NCI-H510A treated with DMSO at 0.1 percent for 48 hours (cell line): ENCODE measurements around the gene FAM169A.
"Not testable (repeated sequence)": the region's sequence is repeated elsewhere in the genome, so short reads cannot be mapped to it uniquely, and the experiment has no call there.

ENCODE experiments used
- DNase-seq: peaks from one replicate; lab custom pipeline; 2025; lab: John Stamatoyannopoulos, UW

FAM169A gene

DNA sequence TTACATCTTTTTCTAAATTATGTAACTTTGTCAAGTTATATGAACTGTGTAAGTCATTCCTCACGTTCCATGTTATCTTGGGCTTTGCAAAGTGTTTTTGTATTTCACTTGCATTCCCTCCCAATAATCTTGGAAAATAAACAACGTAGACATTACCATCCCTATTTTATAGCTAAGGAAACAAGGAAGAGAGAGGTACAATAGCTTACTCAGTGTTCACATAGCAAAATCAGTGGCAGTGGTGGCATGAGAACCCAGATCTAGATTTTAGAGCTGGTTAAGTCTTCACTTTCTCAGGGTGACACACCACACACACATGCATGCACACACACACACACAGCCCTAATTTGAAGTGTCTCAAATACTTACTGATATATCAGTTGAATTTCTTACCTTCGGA, 65.0 kb downstream of the FAM169A start:
- no peak for DNase-seq

DNA sequence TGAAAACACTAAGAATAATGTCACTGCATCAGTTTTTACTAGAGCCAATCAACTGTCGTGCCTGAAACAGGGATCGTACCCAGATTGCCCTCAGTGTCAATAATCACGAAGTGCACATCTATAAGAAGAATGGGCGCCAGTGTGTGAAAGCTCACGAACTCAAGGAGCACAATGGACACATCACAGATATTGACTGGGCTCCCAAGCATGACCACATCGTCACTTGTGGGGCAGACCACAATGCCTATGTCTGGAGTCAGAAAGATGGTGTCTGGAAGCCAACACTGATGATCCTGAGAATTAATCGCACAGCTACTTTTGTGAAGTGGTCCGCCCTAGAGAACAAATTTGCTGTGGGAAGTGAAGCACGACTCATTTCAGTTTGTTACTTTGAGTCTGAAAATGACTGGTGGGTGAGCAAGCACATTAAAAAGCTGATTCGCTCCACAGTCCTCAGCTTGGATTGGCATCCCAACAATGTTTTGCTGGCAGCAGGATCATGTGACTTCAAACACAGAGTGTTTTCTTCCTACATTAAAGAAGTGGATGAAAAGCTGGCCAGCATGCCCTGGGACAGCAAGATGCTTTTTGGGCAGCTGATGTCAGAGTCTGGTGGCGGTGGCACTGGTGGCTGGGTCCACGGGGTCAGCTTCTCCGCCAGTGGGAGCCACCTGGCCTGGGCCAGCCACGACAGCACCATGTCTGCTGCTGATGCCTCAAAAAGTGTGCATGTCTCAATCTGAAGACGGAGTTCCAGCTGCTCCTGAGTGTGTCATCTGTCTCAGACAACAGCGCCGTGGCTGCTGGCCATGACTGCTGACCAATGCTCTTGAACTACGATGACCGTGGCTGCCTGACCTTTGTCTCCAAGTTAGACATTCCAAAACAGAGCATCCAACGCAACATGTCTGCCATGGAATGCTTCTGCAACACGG, 66.9 kb downstream of the FAM169A start:
- no peak for DNase-seq

DNA sequence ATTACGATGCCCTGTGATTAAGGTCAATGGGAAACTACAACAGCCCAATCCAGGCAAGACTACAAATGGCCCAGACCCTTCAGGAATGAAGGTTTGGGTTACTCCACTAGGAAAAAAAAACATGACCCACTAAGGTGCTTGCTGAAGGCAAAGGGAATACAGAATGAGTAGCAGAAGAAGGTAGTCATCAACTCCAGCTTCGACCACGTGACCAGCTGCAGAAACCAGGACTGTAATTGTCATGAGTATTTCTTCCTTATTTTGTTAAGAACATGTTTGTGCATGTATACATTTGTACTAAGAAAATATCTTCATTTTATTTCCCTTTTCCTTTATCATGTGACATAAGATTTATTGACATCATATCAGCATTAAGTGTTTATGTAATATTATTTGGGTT, 74.5 kb downstream of the FAM169A start:
- not testable (repeated sequence) for DNase-seq

DNA sequence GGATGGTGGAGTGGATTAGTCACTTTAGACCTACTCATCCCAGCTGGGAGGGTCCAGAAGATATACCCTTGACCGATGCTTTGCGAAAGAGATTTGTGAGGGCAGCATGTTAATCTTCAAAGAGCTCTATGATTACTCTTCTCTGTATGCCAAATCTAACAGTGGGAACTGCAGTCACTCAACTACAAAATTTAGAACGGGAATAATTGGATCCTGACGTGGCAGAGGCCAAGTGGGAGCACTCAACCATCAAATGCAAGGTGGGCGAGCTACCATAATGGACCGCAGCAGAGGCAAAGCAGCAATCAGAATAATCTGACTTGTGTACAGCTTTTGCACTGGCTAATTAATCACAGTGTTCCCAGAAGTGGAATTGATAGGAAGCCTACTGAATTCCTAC, 78.8 kb downstream of the FAM169A start:
- no peak for DNase-seq

DNA sequence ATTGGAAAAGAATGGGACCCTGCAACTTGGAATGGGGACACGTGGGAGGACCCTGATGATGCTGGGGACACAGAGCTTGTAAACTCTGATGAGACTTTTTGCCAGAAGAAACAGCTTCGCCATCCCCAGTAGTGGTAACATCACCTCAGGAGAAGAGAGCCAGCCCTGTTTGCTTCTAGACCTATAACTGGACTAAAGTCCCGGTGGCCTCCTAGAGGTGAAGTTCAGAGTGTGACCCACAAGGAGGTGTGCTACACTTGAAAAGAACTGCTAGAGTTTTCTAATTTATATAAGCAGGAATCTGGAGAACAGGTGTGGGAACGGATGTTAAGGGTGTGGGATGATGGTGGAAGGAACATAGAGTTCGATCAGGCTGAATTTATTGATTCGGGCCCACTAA, 79.3 kb downstream of the FAM169A start:
- no peak for DNase-seq

DNA sequence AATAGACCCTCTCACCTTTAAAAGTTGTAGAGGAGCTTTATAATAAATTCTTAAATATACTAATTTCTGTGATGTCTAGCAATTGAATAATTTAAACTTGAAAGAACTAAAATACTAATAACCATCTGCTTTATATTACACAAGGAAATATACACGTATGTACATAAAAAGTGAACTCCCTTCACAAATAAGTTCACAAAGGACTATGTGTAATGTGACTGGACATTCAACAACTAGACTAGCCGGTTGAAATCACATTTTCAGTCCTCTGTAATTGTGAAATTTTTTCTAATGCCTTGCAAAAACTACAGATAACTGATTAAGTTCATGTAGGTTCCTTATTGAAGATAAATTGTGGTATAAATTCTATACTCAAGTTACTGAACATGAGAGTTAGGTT, 87.6 kb downstream of the FAM169A start:
- DNase-seq, result no peak

DNA sequence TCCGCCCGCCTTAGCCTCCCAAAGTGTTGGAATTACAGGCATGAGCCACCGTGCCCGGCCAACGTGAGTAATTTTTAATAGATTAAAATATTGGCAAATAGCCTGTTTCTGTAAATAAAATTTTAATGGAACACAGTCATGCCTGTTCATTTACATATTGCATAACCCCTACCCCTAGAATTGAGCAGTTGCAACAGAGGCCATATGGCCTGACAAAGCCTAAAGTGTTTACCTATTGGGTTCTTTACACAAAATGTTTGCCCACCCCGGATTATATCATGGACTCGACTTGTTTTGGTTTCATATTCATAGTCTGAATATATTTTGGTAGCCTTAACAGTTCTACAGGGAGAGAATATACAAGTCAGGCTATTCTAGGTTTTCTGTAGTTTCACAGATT, 93.8 kb downstream of the FAM169A start:
- no peak for DNase-seq

DNA sequence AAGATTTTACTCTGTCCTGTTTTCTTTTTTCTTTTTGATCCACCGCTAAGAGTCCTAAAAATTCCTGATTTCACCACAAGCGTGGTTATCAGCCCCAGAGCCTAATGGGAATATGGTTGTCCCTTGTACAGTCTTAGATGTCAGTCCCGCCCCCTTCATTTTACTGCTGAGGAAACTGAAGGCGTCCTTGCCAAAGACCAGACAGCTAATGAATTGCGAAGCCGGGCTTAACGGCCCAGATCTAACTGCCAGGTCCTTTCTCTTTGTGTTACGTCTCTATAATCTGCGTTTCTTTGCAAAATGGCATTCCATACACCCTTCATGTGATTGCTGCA, 98.6 kb downstream of the FAM169A start:
- no peak for DNase-seq

DNA sequence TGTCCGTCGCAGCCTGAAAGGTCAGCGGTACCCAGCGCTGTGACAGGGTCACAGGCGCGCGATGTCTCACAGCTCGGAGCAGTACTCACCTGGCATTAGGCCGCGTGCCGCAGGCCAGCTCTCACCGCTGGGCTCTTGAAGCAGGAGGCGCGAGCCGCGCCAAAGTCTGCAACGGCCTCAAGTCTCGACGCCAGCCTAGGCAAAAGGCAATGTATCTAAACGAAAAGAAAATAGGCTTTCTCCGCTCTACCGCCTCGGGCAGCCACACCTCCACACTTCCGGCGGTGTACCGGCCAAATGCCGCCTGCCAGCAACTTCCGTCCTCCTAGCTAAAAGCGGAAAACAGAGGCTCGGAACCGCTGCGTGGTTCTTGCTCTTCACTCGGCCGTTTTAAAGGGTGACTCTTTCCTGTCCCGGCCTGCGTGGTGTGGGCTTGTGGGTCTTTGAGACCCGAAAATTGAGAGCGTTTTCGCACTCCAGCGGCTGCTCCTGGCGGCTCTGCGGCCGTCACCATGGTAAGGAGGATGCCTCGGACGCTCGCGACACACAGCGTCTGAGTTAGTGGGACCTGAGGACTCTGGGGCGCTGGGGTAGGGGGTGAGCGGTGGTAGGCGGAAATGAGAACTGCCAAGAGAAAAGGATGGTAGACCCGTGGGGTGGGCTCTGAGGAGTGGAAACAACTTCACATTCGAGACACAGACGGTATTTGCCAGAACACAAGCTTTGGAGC, 99.2 kb downstream of the FAM169A start, which contains the start of the genes GFM2 and NSA2:
TSS of gene GFM2 (minus strand) at position 269 of the 730 bp plus-strand sequence. CDS start 3,375 bp downstream, outside the sequence.
TSS of gene NSA2 (plus strand) at position 401 of the 730 bp plus-strand sequence. CDS start at position 513, 112 bp downstream.
- peak; percentile 75 for DNase-seq

DNA sequence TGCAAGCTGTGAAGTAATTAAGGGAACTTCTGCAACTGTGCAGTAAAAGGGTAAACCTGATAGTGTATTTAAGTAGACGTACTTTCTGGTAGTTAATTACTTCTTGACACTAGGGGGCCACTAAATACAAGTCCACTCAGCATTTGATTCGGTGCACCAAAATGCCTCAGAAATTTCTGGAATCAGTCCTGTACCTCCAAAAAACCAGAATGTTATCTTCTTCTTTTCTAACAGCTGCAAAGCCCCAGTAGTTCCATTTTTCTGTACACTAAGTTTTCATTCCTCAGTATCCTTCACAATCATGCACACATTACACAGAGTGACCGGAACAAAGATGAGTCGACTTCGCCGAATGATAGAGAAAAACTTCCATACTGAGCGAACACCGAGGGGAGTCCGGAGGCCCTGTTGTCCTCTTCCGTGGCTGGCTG, 99.8 kb downstream of the FAM169A start:
- DNase-seq, result peak; percentile 8

DNA sequence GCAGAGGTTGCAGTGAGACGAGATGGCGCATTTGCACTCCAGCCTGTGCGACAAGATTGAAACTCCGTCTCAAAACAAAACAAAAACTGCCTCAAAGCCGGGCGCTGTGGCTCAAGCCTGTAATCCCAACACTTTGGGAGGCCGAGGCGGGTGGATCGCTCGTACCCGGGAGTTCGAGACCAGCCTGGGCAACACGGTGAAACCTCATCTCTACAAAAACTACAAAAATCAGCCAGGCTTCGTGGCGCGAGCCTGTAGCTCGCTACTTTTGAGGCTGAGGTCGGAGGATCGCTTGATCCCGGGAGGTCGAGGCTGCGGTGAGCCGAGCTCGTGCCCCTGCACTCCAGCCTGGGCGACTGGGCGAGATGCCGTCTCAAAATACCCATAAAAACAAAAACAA, 100.3 kb downstream of the FAM169A start:
- DNase-seq, result no peak

DNA sequence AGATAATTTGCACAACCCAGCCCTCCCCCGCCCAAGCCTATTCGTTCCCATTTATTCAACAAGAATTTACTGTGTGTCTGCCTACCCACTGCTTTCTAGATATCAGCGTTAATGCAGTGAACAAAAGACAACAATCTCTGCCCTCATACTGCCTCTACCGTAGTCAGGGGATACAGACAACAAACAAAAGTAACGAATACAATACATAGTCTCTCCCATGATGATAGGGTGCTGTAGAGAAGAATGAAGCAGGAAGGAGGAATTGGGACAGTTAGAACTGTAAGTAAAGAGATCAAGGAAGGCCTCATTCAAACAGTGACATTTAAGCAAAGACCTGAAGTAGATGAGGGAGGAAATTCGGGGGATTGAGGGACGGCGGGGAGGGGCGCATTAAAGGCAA, 101.0 kb downstream of the FAM169A start:
- no peak for DNase-seq

DNA sequence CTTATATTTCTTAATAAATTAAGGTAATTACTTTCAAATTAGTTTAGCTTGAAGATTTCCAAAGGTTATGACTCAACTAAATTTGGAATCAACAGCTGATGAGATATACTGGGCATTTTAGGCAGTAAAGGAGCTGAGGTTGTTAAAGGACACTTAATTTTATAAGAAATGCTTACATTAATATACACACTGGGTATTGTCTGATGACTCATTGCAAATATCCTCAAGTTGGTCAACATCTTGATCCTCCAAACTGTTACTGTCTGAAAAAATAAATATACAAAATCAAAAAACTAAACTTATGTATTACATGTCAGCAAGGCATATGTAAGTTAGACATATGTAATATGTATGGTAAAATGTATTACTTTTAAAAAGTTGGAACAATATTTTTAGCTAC, 102.7 kb downstream of the FAM169A start:
- no peak for DNase-seq

DNA sequence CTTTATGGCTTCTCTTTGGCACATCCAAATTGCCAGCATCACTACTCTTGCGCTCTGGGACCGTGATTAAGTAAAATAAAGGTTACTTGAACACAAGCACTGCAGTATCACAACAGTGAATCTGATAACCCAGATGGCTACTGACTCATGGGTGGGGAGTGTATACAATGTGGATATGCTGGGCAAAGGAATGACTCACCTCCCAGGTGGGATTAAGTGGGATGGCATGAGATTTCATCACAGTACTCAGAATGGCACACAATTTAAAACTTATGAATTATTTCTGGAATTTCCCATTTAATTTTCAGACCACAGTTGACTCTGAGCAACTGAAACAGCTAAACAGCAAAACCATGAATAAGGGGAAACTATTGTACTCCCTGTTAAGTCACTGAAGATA, 103.6 kb downstream of the FAM169A start:
- DNase-seq, result no peak

DNA sequence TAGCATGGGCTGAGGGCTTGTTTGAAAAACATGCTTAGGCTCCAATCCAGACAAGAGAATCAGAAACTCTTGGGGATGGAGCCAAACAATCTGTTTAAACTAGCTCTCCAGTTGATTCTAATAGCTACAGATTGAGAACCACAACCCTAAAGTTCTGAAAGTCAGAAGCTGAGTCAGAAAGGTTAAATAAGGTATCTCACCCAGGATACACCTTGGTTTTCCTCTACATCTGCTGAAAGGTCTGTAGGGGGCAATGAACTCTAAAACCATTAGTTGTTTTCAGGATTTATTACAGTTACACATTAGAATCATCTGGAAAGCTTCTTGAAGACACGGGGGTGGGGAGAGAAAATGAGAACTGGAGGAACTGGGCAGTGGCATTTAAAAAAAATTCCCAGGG, 104.9 kb downstream of the FAM169A start:
- no peak for DNase-seq

DNA sequence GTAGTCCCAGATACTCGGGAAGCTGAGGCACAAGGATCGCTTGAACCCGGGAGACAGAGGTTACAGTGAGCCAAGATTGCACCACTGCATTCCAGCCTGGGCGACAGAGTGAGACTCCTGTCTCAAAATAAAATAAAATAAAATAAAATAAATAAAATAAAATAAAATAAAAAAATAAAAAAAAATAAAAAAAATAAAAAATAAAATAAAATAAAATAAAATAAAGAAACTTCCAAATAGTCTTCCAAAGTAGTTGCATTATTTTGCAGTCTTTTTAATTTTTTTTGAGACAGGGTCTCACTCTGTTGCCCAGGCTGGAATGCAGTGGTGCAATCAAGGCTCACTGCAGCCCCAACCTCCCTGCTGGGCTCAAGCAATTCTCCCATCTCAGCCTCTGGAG, 117.4 kb downstream of the FAM169A start:
- DNase-seq, result not testable (repeated sequence)

DNA sequence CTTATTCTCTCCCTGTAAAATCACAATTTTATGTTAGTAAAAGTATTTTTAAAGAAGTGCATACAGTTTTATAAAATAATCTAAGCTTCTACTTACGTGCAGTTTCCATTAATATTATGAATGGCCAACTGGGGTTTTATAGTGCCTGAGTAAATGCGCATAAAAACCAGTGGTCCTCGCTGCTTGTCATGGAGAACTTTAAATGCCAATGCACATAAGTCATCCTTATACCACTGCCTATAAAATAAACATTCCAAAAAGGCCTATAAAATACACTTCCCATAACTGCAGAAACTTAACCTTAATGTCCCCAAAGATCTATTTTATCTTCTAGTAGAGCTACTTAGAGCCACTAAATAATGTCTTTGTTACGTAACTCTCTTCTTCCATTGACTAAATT, 127.8 kb downstream of the FAM169A start:
- DNase-seq, result no peak

DNA sequence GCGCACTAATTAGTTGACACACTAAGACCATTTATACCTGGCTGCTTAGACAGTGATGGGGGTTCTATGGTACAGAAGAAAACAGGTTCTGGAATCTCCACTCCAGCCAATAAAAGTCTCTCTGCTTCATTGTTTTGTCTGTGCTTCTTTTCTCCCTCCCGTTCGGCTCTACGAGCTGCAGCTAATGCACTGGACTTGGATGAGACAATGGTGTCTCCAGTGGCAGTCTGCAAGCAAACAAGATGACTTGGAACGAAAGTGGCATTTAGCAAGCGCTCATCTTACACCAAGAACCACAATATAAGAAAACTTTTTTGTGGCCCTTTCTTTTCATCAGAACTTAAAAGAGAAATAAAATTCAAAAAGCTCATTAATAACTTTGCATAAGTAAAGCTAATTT, 129.4 kb downstream of the FAM169A start:
- DNase-seq, result no peak
